SK-N-SH treated with all-trans-retinoic acid at 6 μM for 48 hours (cell line): Measurements from ENCODE around the gene NOSIP.

ENCODE experiments used
- ARNTL ChIP-seq: fragments of 450-650 bp; formaldehyde crosslinking; IDR thresholded peaks from 2 replicates; pipeline ENCODE4 v1.5.0; 2020; ENCODE audit warnings: low read depth, mild to moderate bottlenecking, moderate library complexity, borderline replicate concordance
- CSDC2 ChIP-seq: fragments of 250-450 bp; sonication (Bioruptor Pico); IDR thresholded peaks from 2 replicates; pipeline ENCODE4 v1.5.0; 2020; ENCODE audit warnings: mild to moderate bottlenecking, moderate library complexity
- ISL1 ChIP-seq: fragments of 250-450 bp; sonication (Bioruptor Pico); IDR thresholded peaks from 2 replicates; pipeline ENCODE4 v2.1.2; 2022; ENCODE audit warnings: mild to moderate bottlenecking, moderate library complexity
- OSR1 ChIP-seq: fragments of 250-450 bp; sonication (Bioruptor Pico); IDR thresholded peaks from 2 replicates; pipeline ENCODE4 v1.8.0; 2022; ENCODE audit warnings: moderate library complexity, mild to moderate bottlenecking, inconsistent platforms
- PATZ1 ChIP-seq: fragments of 250-450 bp; sonication (Bioruptor Pico); IDR thresholded peaks from 2 replicates; pipeline ENCODE4 v1.8.0; 2020; ENCODE audit warnings: mild to moderate bottlenecking, moderate library complexity, borderline replicate concordance
- RARB ChIP-seq: fragments of 250-450 bp; sonication (Bioruptor Pico); IDR thresholded peaks from 2 replicates; pipeline ENCODE4 v1.8.0; 2021; ENCODE audit warnings: mild to moderate bottlenecking, moderate library complexity
- TCF4 ChIP-seq: fragments of 250-450 bp; sonication (Bioruptor Pico); IDR thresholded peaks from 2 replicates; pipeline ENCODE4 v1.8.0; 2021; ENCODE audit warnings: mild to moderate bottlenecking, moderate library complexity, borderline replicate concordance
- ZFP3 ChIP-seq: fragments of 250-450 bp; sonication (Bioruptor Pico); IDR thresholded peaks from 2 replicates; pipeline ENCODE4 v1.5.0; 2020; ENCODE audit warnings: mild to moderate bottlenecking, moderate library complexity
- ZNF565 ChIP-seq: fragments of 450-650 bp; formaldehyde crosslinking; conservative IDR thresholded peaks from 2 replicates; pipeline ENCODE4 v1.5.0; 2020; ENCODE audit warnings: low read depth, mild to moderate bottlenecking, moderate library complexity

DNA sequence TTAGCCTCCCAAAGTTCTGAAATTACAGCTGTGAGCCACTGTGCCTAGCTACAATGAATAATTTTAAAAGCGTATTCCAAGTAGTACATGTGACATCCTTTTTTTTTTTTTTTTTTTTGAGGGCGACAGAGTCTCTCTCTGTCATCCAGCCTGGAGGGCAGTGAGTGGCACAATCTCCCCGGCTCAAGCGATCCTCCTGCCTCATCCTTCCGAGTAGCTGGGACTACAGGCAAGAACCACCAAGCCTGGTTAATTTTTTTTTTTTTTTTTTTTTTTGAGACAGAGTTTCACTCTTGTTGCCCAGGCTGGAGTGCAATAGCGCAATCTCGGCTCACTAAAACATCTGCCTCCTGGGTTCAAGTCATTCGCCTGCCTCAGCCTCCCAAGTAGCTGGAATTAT is 6.9 kb upstream of the NOSIP start:
- TF ChIP-seq ZFP3 = no peak
- TF ChIP-seq ARNTL (CRISPR knock-in tag) = no peak
- TF ChIP-seq TCF4 (CRISPR knock-in tag) = no peak
- no peak for TF ChIP-seq CSDC2 (CRISPR knock-in tag)
- TF ChIP-seq ZNF565 (CRISPR knock-in tag) = no peak
- TF ChIP-seq OSR1 (CRISPR knock-in tag) = no peak
- no peak for TF ChIP-seq ISL1 (CRISPR knock-in tag)
- TF ChIP-seq RARB (CRISPR knock-in tag) = no peak
- TF ChIP-seq PATZ1 (CRISPR knock-in tag) = no peak
